ENCODE data around the gene COQ5. TPM values are rescaled to one million over a fixed set of nuclear protein-coding genes. Genes with fewer than 3 reads are reported as not detected.
"Not testable (repeated sequence)": the region's sequence is repeated elsewhere in the genome, so short reads cannot be mapped to it uniquely, and the experiment has no call there.

COQ5 gene
- total and polyA plus RNA-seq, 7 donors, result 17.4 to 62.9 (median 29.2) TPM

- H3K36me3 ChIP-seq, result peaks cover 0 to 12% (median 0%) of the 10 kb centered on the region in 4 donors
- H3K27me3 ChIP-seq, result no peaks in the 10 kb centered on the region
- intact Hi-C loops (cut with DNase I), result no loop called here
- no peak overlapping the region for H3K4me3 ChIP-seq
- no peaks in the 10 kb centered on the region for H3K9me3 ChIP-seq
- no peaks in the 10 kb centered on the region for H3K4me1 ChIP-seq
- TF ChIP-seq CTCF (IDR thresholded peaks at IDR 0.05) (no peak), POLR2AphosphoS5 (IDR thresholded peaks at IDR 0.05) (no peak), EP300 (IDR thresholded peaks at IDR 0.05) (no peak), POLR2A (IDR thresholded peaks at IDR 0.05) (no peak)
- H3K27ac ChIP-seq, result no peak overlapping the region
- DNase-seq, result no peak
- WGBS, 2 donors, result 77 to 78% methylated on average over 5 of the region's 5 CpGs
Observed at GRCh38 chr12:120488057-120488640, 40.8 kb downstream of the COQ5 start.

- H3K27ac ChIP-seq; DNase-seq; H3K4me1 ChIP-seq; intact Hi-C loops (cut with DNase I); H3K9me3 ChIP-seq; H3K27me3 ChIP-seq; H3K4me3 ChIP-seq: not testable (repeated sequence)
- peaks cover 0 to 12% (median 0%) of the 10 kb centered on the region in 4 donors for H3K36me3 ChIP-seq
- WGBS, 2 donors, result 93 to 95% methylated on average over 7 of the region's 7 CpGs
Observed at GRCh38 chr12:120487552-120487951, 41.4 kb downstream of the COQ5 start.

DNA sequence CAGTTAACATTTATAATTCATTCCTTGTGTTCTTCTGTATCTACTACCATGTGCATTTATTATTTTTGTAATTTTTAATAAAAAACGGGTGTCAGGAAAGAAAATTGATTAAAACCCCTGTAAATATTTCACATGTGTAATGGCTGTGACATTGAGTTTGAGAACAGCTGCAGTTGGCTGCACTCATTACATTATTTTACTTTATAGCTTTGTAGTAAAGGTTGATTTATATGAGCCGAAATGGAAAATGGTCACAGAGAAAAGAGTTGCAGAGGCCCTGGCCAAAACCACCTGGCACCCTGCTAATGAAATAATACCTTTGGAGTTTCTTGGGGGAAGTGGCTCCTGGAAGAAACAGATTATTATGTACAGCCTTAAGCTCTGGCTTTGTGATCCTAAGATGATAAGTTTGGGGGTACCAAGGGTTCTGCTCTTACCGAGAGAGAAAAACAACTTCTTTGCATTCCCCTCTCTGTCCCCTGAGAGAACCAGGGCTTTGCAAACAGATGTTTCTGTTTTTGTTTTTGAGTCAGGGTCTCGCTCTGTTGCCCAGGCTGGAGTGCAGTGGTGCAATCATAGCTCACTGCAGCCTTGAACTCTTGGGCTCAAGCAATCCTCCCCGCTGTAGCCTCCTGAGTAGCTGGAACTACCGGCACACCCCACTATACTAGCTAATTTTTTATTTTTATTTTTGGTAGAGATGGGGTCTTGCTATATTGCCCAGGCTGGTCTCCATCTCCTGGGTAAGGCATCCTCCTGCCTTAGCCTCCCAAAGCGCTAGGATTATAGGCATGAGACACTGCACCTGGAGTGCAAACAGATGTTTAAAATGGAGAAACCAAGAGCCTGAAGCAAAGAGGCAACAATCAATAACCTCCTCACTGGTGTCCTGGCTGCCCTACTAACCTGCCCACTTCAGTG is 42.7 kb downstream of the COQ5 start:
- Histone ChIP-seq H3K4me3 (no peak overlapping the region), H3K9me3 (no peaks in the 10 kb centered on the region), H3K36me3 (peaks cover 0 to 9% (median 0%) of the 10 kb centered on the region in 4 donors), H3K27me3 (no peaks in the 10 kb centered on the region), H3K4me1 (no peaks in the 10 kb centered on the region), H3K27ac (no peak overlapping the region)
- DNase-seq, result no peak
- intact Hi-C loops (cut with DNase I), result no loop called here
- 88 to 91% methylated on average over 7 of the region's 7 CpGs for WGBS, 2 donors
- no peak for TF ChIP-seq POLR2AphosphoS5 (IDR thresholded peaks at IDR 0.05)
- TF ChIP-seq CTCF (IDR thresholded peaks at IDR 0.05), result no peak
- TF ChIP-seq POLR2A (IDR thresholded peaks at IDR 0.05), result no peak
- TF ChIP-seq EP300 (IDR thresholded peaks at IDR 0.05), result no peak

DNA sequence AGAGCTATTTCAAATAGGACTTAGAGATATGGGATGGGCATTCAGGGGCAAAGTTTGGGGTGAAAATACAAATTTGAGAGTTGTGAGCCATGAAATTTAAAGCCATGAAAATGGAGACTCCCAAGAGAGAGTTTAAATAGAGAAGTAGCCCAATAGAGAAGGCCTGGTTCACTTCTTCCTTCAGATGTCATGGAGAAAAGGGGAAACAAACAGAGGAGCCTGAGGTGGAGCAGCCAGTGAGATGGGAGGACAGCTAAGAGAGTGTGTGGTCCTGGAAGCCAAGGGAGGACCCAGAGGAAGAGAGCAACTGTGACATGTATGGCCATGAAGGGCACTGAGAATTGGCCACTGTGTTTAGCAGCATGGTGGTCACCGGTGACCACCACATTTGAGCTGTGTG is 45.3 kb downstream of the COQ5 start:
- peaks cover 0 to 5% (median 0%) of the 10 kb centered on the region in 4 donors for H3K36me3 ChIP-seq
- no peak overlapping the region for H3K4me3 ChIP-seq
- 95 to 97% methylated on average over 1 of the region's 1 CpG for WGBS, 2 donors

More for the DNA sequence above, 45.3 kb downstream of the COQ5 start:
- TF ChIP-seq EP300 (IDR thresholded peaks at IDR 0.05) (no peak), POLR2AphosphoS5 (IDR thresholded peaks at IDR 0.05) (no peak), POLR2A (IDR thresholded peaks at IDR 0.05) (no peak), CTCF (IDR thresholded peaks at IDR 0.05) (no peak)
- DNase-seq, result no peak
- H3K4me1 ChIP-seq, result no peaks in the 10 kb centered on the region
- no peak overlapping the region for H3K27ac ChIP-seq
- intact Hi-C loops (cut with DNase I), result no loop called here
- no peaks in the 10 kb centered on the region for H3K9me3 ChIP-seq
- no peaks in the 10 kb centered on the region for H3K27me3 ChIP-seq

Data from sigmoid colon (tissue), 7 donors.